SK-N-SH (cell line): ENCODE results near the gene VIPAS39. TPM values are rescaled to one million over a fixed set of nuclear protein-coding genes. Genes with fewer than 3 reads are reported as not detected.

Experiments used
- CTCF ChIA-PET: fragments of 300-600, 350-600 bp; formaldehyde crosslinking; extraction: SDS; loops from one replicate; lab custom pipeline; 2021; lab: Yijun Ruan, JAX
- POLR2A ChIA-PET: fragments of 350-600 bp; sonication (Branson Sonifier 250); formaldehyde crosslinking; extraction: SDS; loops from one replicate; lab custom pipeline; 2020; ENCODE audit warnings: antibody characterized with exemption, inconsistent platforms; lab: Yijun Ruan, JAX
- DNase-seq: peaks from one replicate; pipeline ENCODE4 v3.0.0; 2012
- H2AFZ ChIP-seq: fragments of 200-600 bp; sonication (generic); 2 replicates; pipeline ENCODE4 v1.8.1; 2016; ENCODE audit warnings: antibody characterized with exemption, mild to moderate bottlenecking, low read depth
- H3F3A ChIP-seq: fragments of 200-600 bp; sonication (generic); replicated peaks from 2 replicates; pipeline ENCODE3; 2016; ENCODE audit warnings: antibody characterized with exemption, mild to moderate bottlenecking; ENCODE audit not compliant: insufficient read depth
- H3K27ac ChIP-seq, 2 experiments: fragments of 200-500 bp in 1 of 2; fragments of 200-600 bp in 1 of 2; sonication (Bioruptor generic) in 1 of 2; sonication (generic), shearing (Covaris generic) in 1 of 2; 2 replicates each; pipeline versions ENCODE4 v1.5.1 to v1.6.1; 2014 to 2016; ENCODE audit warnings: low read depth in 2 of 2, inconsistent platforms in 1 of 2, low read length in 1 of 2, mild to moderate bottlenecking in 1 of 2, mixed read lengths in 1 of 2
- H3K27me3 ChIP-seq: fragments of 200-600 bp; sonication (generic), shearing (Covaris generic); 2 replicates; pipeline ENCODE4 v1.6.1; 2016; ENCODE audit warnings: mixed run types; ENCODE audit not compliant: insufficient read depth
- H3K36me3 ChIP-seq, 2 experiments: fragments of 200-500 bp in 1 of 2; fragments of 200-600 bp in 1 of 2; sonication (Bioruptor generic) in 1 of 2; sonication (generic) in 1 of 2; replicated peaks in 1 of 2; 2 replicates each; pipeline versions ENCODE3 to v1.5.1; 2014 to 2016; ENCODE audit warnings: low read length in 1 of 2, mild to moderate bottlenecking in 1 of 2; ENCODE audit not compliant: insufficient read depth in 2 of 2, control insufficient read depth in 1 of 2
- H3K4me1 ChIP-seq, 2 experiments: fragments of 200-500 bp in 1 of 2; fragments of 200-600 bp in 1 of 2; sonication (Bioruptor generic) in 1 of 2; sonication (generic), shearing (Covaris generic) in 1 of 2; 2 replicates each; pipeline versions ENCODE4 v1.5.1 to v1.6.1; 2014 to 2016; ENCODE audit warnings: low read depth in 1 of 2, low read length in 1 of 2, mixed run types in 1 of 2; ENCODE audit not compliant: insufficient read depth in 2 of 2, control insufficient read depth in 1 of 2
- H3K4me2 ChIP-seq: fragments of 200-600 bp; sonication (generic), shearing (Covaris generic); 2 replicates; pipeline ENCODE4 v1.6.1; 2017; ENCODE audit warnings: mixed run types
- H3K4me3 ChIP-seq, 2 experiments: fragments of 200-500 bp in 1 of 2; fragments of 200-600 bp in 1 of 2; sonication (Bioruptor generic) in 1 of 2; sonication (generic), shearing (Covaris generic) in 1 of 2; 2 replicates each; pipeline versions ENCODE4 v1.5.1 to v1.8.1; 2014 to 2016; ENCODE audit warnings: low read depth in 2 of 2, inconsistent platforms in 1 of 2, low read length in 1 of 2, mild to moderate bottlenecking in 1 of 2, mixed read lengths in 1 of 2, moderate library complexity in 1 of 2
- H3K79me2 ChIP-seq: fragments of 200-600 bp; sonication (generic); 2 replicates; pipeline ENCODE4 v1.8.1; 2017; ENCODE audit warnings: mild to moderate bottlenecking; ENCODE audit not compliant: insufficient read depth
- H3K9ac ChIP-seq: fragments of 200-600 bp; sonication (generic); 2 replicates; pipeline ENCODE4 v1.6.1; 2017; ENCODE audit warnings: mixed run types
- H3K9me2 ChIP-seq: fragments of 200-600 bp; sonication (generic); 2 replicates; pipeline ENCODE4 v1.6.1; 2017; ENCODE audit warnings: mixed run types
- H3K9me3 ChIP-seq: fragments of 200-600 bp; sonication (generic); 2 replicates; pipeline ENCODE4 v1.6.1; 2017; ENCODE audit warnings: mixed run types, mild to moderate bottlenecking, moderate library complexity
- H4K20me1 ChIP-seq: fragments of 200-600 bp; sonication (generic); 2 replicates; pipeline ENCODE4 v1.6.1; 2017; ENCODE audit warnings: mild to moderate bottlenecking, mixed run types; ENCODE audit not compliant: insufficient read depth
- ELF1 ChIP-seq: IDR thresholded peaks from 2 replicates; pipeline ENCODE4 v1.4.0; 2012
- EP300 ChIP-seq, 2 experiments: IDR thresholded peaks; 2 replicates each; pipeline versions ENCODE4 v1.4.0 to v1.6.1; 2012; ENCODE audit warnings: borderline replicate concordance in 1 of 2, low read depth in 1 of 2, low read length in 1 of 2
- EZH2phosphoT487 ChIP-seq: fragments of 200-600 bp; sonication (generic); IDR thresholded peaks from 2 replicates; pipeline ENCODE4 v1.6.1; 2017; ENCODE audit warnings: low read depth, mixed run types, mild to moderate bottlenecking, antibody characterized with exemption, moderate library complexity, borderline replicate concordance
- FOSL2 ChIP-seq: IDR thresholded peaks from 2 replicates; pipeline ENCODE4 v1.4.0; 2012; ENCODE audit warnings: low read depth, mild to moderate bottlenecking, moderate library complexity, borderline replicate concordance
- FOXJ3 ChIP-seq: sonication (generic); formaldehyde crosslinking; IDR thresholded peaks from 2 replicates; pipeline ENCODE4 v1.5.1; 2020; ENCODE audit warnings: mild to moderate bottlenecking, missing genetic modification reagents
- FOXM1 ChIP-seq: IDR thresholded peaks from 2 replicates; pipeline ENCODE4 v1.4.0; 2012; ENCODE audit warnings: low read depth, mild to moderate bottlenecking
- GABPA ChIP-seq: IDR thresholded peaks from 2 replicates; pipeline ENCODE4 v1.4.0; 2012; ENCODE audit warnings: low read depth, mild to moderate bottlenecking
- MXI1 ChIP-seq: IDR thresholded peaks from 2 replicates; pipeline ENCODE4 v1.6.1; 2012; ENCODE audit warnings: mild to moderate bottlenecking, low read depth, low read length, improper control_type of control experiment
- NRF1 ChIP-seq: IDR thresholded peaks from 2 replicates; pipeline ENCODE4 v1.6.1; 2012; ENCODE audit warnings: low read depth, mild to moderate bottlenecking, low read length
- POLR2AphosphoS5 ChIP-seq: IDR thresholded peaks from 2 replicates; pipeline ENCODE4 v1.6.1; 2012; ENCODE audit warnings: low read depth, low read length
- RAD21 ChIP-seq: IDR thresholded peaks from 2 replicates; pipeline ENCODE4 v1.6.1; 2012; ENCODE audit warnings: mild to moderate bottlenecking, low read length
- RCOR1 ChIP-seq: fragments of 150-350 bp; IDR thresholded peaks from 2 replicates; pipeline ENCODE4 v1.6.1; 2017; ENCODE audit warnings: antibody characterized with exemption, low read length
- SIN3A ChIP-seq: IDR thresholded peaks from 2 replicates; pipeline ENCODE4 v1.6.1; 2012; ENCODE audit warnings: low read depth, mild to moderate bottlenecking, low read length, moderate library complexity, borderline replicate concordance
- TCF12 ChIP-seq: IDR thresholded peaks from 2 replicates; pipeline ENCODE4 v1.4.0; 2012
- TEAD4 ChIP-seq: IDR thresholded peaks from 2 replicates; pipeline ENCODE4 v1.4.0; 2012; ENCODE audit warnings: mild to moderate bottlenecking, borderline replicate concordance; ENCODE audit not compliant: insufficient read depth
- YY1 ChIP-seq: IDR thresholded peaks from 2 replicates; pipeline ENCODE4 v1.4.0; 2012; ENCODE audit warnings: low read depth, mild to moderate bottlenecking
- WGBS: methylation state at CpG from one replicate; pipeline ENCODE4 v1.1.6; 2017; ENCODE audit warnings: low lambda C conversion rate; 5-methylcytosine and 5-hydroxymethylcytosine counted together
- polyA plus RNA-seq, 3 experiments: library from polyadenylated mRNA; depleted of rRNA; stranded (reverse); fragments of >200 nt; gene quantifications; 2 replicates each; pipeline ENCODE4 v1.2.3, GENCODE V29; 2012
- TF ChIP-seq, protein P1 (sequence below): IDR thresholded peaks from 2 replicates; pipeline ENCODE4; 2012
- TF ChIP-seq, protein P2 (sequence below): IDR thresholded peaks from 2 replicates; pipeline ENCODE4 v1.4.0; 2012; ENCODE audit warnings: low read depth, borderline replicate concordance
- TF ChIP-seq, protein P3 (sequence below): fragments of 150-350 bp; IDR thresholded peaks from 2 replicates; pipeline ENCODE4 v1.6.1; 2016; ENCODE audit warnings: mild to moderate bottlenecking, low read depth, low read length
- TF ChIP-seq, protein P4 (sequence below): fragments of 150-350 bp; IDR thresholded peaks from 2 replicates; pipeline ENCODE4 v1.6.1; 2017; ENCODE audit warnings: antibody characterized with exemption, low read length, low read depth, borderline replicate concordance

Gene VIPAS39
- polyA plus RNA-seq, 1 of the 3 experiments (the other 2 are of a cell fraction), result 20.8 TPM

DNA sequence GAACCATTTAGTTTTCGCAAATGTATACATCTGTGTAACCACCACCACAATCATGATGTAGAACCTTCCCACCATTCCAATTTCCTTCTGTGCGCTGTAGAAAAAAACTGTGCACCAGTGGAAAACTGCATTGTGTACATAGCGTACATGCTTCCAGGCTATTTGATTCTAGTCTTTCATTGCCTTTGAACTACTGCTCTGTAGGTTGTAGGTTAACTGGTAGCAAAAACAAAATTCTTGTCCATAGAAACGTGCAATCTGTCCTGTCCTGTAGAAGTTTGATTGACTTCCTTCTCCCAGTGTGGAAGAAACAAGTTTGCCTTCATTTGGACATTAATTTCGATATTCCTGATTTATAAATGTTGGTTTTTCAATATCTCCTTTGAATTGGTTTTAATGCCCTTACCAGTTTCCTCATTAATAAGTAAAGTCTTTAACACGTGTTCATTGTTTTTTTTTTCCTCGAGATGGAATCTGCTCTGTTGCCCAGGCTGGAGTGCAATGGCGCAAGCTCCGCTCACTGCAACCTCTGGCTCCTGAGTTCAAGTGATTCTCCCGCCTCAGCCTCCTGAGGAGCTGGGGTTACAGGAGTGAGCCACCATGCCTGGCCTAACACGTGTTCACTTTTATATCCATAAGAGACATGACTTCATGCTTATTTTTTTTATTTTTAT is 44.8 kb upstream of the VIPAS39 start:
- Histone ChIP-seq H3F3A (no peaks in the 10 kb centered on the region), H3K9ac (no peak overlapping the region), H3K4me1 (peaks cover 0 to 8% of the 10 kb centered on the region in 2 experiments; a peak in 1 of 4 replicates), H3K4me3 (no peak overlapping the region), H4K20me1 (no peaks in the 10 kb centered on the region), H3K9me2 (no peaks in the 10 kb centered on the region)
- 74% methylated on average over 11 of the region's 11 CpGs for WGBS
- TF ChIP-seq FOSL2 (no peak), SIN3A (no peak), EP300 (IDR thresholded peaks at IDR 0.05; ENCODE audit: borderline replicate concordance in 1 of 2, low read depth in 1 of 2, low read length in 1 of 2) (no peak), TEAD4 (no peak), YY1 (no peak), GABPA (no peak), RAD21 (no peak), MXI1 (no peak), POLR2AphosphoS5 (no peak), FOXJ3 (CRISPR knock-in tag) (no peak), TCF12 (no peak), RCOR1 (no peak), NRF1 (no peak), EZH2phosphoT487 (no peak), ELF1 (no peak), FOXM1 (no peak)
- TF ChIP-seq, protein P1, sequence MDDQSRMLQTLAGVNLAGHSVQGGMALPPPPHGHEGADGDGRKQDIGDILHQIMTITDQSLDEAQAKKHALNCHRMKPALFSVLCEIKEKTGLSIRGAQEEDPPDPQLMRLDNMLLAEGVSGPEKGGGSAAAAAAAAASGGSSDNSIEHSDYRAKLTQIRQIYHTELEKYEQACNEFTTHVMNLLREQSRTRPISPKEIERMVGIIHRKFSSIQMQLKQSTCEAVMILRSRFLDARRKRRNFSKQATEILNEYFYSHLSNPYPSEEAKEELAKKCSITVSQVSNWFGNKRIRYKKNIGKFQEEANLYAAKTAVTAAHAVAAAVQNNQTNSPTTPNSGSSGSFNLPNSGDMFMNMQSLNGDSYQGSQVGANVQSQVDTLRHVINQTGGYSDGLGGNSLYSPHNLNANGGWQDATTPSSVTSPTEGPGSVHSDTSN, result no peak
- TF ChIP-seq, protein P2, sequence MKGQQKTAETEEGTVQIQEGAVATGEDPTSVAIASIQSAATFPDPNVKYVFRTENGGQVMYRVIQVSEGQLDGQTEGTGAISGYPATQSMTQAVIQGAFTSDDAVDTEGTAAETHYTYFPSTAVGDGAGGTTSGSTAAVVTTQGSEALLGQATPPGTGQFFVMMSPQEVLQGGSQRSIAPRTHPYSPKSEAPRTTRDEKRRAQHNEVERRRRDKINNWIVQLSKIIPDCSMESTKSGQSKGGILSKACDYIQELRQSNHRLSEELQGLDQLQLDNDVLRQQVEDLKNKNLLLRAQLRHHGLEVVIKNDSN, result no peak
- TF ChIP-seq, protein P3, sequence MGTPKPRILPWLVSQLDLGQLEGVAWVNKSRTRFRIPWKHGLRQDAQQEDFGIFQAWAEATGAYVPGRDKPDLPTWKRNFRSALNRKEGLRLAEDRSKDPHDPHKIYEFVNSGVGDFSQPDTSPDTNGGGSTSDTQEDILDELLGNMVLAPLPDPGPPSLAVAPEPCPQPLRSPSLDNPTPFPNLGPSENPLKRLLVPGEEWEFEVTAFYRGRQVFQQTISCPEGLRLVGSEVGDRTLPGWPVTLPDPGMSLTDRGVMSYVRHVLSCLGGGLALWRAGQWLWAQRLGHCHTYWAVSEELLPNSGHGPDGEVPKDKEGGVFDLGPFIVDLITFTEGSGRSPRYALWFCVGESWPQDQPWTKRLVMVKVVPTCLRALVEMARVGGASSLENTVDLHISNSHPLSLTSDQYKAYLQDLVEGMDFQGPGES, result no peak
- TF ChIP-seq, protein P4, sequence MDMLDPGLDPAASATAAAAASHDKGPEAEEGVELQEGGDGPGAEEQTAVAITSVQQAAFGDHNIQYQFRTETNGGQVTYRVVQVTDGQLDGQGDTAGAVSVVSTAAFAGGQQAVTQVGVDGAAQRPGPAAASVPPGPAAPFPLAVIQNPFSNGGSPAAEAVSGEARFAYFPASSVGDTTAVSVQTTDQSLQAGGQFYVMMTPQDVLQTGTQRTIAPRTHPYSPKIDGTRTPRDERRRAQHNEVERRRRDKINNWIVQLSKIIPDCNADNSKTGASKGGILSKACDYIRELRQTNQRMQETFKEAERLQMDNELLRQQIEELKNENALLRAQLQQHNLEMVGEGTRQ, result no peak
- TF ChIP-seq, all 33 proteins: peak for 0
- ChIA-PET POLR2A (no interaction called here), CTCF (interaction anchor here (1.0 kb wide), 1 partner anchor 43 kb away, joined by 3 read pairs; no protein-coding TSS in a partner anchor)
- Histone ChIP-seq H3K4me2 (no peak overlapping the region), H3K9me3 (no peaks in the 10 kb centered on the region), H3K79me2 (no peaks in the 10 kb centered on the region), H3K27ac (no peak overlapping the region), H3K36me3 (peaks cover 0 to 5% of the 10 kb centered on the region in 2 experiments), H3K27me3 (no peaks in the 10 kb centered on the region; the same call in 1 of the 2 replicates), H2AFZ (no peak overlapping the region)
- no peak for DNase-seq
